Activated naive CD4-positive, alpha-beta T cell treated with anti-CD3 and anti-CD28 coated beads, Interleukin-2, amount 50 U/mL, for 72 hours (primary cell): ENCODE measurements around the gene TNIP1. TPM values are rescaled to one million over a fixed set of nuclear protein-coding genes. Genes with fewer than 3 reads are reported as not detected.

ENCODE experiments used
- ATAC-seq, 2 donors: fragments of 150-1000 bp; cut with Tn5 transposase; 2 replicates each; pipeline ENCODE4 v1.10.0; 2021; ENCODE audit warnings: mild to moderate bottlenecking in 2 of 2, moderate library complexity in 2 of 2
- DNase-seq, 2 donors: peaks; one replicate each; pipeline ENCODE4 v3.0.0; 2021 to 2022; ENCODE audit warnings: low spot score in 2 of 2
- H3K27ac Mint-ChIP-seq, 2 donors: one replicate each; pipeline ENCODE4 v1.8.0; 2022; ENCODE audit warnings: mild to moderate bottlenecking in 2 of 2, mixed read lengths in 2 of 2
- H3K36me3 Mint-ChIP-seq, 2 donors: one replicate each; pipeline ENCODE4 v1.8.0; 2022; ENCODE audit warnings: mixed read lengths in 2 of 2
- H3K9me3 Mint-ChIP-seq, 2 donors: one replicate each; pipeline ENCODE4 v1.8.0; 2022; ENCODE audit warnings: mixed read lengths in 2 of 2
- total RNA-seq, 2 donors: library from RNA; stranded (reverse); gene quantifications; one replicate each; pipeline ENCODE4 v1.2.3, GENCODE V29; 2022

Gene TNIP1
- total RNA-seq, 2 donors from 2014 or later = 221 to 276 TPM

DNA sequence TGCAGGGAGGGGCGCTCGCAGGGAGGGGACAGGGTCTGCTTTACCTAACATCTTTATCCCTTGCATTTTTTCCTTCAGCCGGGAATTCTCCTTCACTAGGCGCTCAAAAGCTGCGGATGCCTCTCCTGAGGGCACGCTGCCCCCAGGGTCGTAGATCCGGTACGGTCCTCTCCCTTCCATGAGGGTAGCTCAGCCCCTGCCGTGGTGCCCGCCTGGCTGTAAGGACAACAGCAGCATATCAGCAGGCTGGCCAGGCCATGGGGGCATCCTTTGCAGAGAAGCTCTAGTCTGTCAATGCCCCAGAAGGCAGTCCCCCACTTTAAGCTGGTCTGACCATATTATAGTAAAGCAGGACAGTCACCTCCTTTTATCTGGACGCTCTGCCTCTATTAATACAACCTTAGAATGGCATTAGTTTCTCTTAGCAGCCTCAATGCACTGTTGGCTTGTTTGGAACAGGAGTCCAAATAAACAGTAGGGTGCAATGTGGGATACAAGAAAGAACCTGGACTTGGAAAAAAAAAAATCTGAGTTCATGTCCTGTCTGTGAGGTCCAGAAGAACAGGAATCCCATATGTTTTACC lies 15.8 kb downstream of the TNIP1 start:
- Mint-ChIP-seq H3K36me3 (peaks cover 16 to 33% of the 10 kb centered on the region in 2 donors), H3K9me3 (no peaks in the 10 kb centered on the region), H3K27ac (peak overlapping the region; percentile 32 to 71)
- DNase-seq (no peak), ATAC-seq (no peak)

GRCh38 chr5:151063142-151063989 lies 17.5 kb downstream of the TNIP1 start:
- Mint-ChIP-seq H3K27ac (peak overlapping the region; percentile 45 to 71), H3K9me3 (no peaks in the 10 kb centered on the region), H3K36me3 (peaks cover 28 to 48% of the 10 kb centered on the region in 2 donors)
- DNase-seq = no peak
- no peak for ATAC-seq

GRCh38 chr5:151062405-151063141 lies 18.3 kb downstream of the TNIP1 start:
- H3K9me3 Mint-ChIP-seq = no peaks in the 10 kb centered on the region
- DNase-seq = no peak
- no peak for ATAC-seq
- peaks cover 23 to 44% of the 10 kb centered on the region in 2 donors for H3K36me3 Mint-ChIP-seq
- H3K27ac Mint-ChIP-seq = peak overlapping the region in 1 of 2 donors; percentile 71

DNA sequence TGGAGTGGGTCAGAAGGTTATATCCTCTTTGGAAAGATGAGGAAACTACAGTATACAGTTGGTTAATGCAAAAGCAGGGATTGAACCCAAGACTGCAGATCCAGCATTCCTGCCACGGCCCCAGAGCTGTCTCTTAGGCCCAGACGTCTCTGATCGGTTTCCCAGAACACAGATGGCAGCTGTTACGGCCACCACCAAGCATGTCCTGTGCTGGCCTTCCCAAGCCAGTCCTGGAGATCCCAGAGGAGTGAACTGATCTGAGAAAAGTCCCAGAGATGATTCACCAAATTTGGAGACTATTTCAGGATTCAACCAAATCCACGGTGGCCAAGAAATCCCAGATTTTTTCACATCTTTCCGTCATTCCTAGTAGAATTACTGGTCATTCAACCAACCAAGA lies 20.1 kb downstream of the TNIP1 start:
- peaks cover 26 to 51% of the 10 kb centered on the region in 2 donors for H3K36me3 Mint-ChIP-seq
- H3K9me3 Mint-ChIP-seq = no peaks in the 10 kb centered on the region
- no peak for ATAC-seq
- peak overlapping the region; percentile 81 to 85 for H3K27ac Mint-ChIP-seq
- DNase-seq = no peak

DNA sequence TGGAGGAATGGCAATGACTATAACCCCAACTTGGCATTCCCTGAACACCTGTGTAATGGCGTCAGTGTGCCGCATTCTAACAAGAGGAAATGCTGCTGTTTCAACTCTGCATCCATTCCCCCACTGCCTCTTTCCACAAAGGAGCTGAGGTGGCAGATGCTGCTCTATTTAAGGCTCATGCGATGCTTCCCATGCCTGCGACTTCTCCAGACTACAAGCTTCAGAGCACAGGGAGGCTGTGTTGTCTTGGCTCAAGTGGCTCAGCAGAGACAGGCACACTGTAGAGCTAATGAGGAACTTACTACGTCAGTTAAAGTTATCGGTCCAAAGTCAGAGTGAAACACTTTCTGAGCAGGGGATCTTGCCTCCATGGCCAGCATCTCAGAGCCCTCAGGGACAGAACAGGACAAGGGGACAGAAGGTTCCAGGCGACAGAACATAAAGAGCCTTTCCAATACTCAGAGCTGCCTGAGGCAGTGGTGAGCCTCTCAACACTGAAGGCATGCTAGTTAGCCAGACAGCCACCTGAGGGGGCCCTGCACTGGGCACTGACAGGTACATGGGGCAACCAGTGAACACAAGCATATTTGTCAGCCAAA lies 21.8 kb downstream of the TNIP1 start:
- DNase-seq = no peak
- ATAC-seq = no peak
- Mint-ChIP-seq H3K9me3 (no peaks in the 10 kb centered on the region), H3K36me3 (peaks cover 26 to 59% of the 10 kb centered on the region in 2 donors), H3K27ac (peak overlapping the region; percentile 81 to 91)

GRCh38 chr5:151058301-151058700 lies 22.5 kb downstream of the TNIP1 start:
- Mint-ChIP-seq H3K9me3 (no peaks in the 10 kb centered on the region), H3K27ac (no peak overlapping the region), H3K36me3 (peaks cover 26 to 59% of the 10 kb centered on the region in 2 donors)
- DNase-seq (no peak), ATAC-seq (no peak)

DNA sequence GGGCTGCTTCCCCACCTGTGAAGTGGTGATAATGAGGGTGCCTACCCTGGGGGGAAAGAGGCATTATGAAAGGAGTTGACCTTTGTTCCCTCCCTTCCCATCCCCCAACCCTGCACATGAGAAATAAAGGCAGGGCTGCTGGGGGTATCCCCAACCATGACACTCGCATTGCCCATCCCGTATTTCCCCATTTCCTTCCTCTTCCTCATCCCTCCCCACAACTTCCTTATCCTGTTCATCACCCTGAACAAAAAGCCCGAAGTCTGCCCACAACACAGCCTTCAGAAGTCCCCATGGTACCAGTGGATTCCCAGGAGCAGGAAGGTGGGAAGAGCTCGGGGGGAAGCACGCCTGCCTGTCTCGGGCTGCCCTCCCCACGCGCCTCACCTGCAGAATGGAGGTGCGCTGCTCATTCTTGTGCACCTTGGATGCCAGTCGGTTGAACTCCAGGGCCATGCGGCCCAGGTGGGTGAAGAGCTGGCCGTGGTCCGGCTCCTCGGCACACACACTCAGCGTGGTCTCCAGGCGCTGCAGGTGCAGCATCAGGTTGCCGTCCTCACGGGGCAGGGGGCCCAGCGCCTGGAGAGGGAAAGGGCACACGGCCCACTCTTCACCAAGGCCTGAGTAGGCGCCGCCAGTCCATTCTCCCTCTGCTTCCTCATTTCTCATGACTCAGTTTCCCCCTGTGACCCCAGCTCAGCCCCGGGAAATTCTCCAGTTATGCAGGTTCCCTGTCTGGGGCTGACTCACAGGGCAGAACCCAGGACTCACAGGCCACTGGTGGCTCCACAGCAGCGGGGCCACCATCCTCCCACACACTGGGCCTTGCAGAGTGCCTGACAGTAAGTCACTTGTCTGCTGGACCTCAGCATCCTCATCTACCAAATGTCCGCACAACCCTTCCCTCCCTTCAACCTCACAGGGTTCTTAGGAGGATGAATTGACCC lies 24.2 kb downstream of the TNIP1 start:
- peak overlapping the region; percentile 72 to 73 for H3K27ac Mint-ChIP-seq
- no peak for ATAC-seq

DNA sequence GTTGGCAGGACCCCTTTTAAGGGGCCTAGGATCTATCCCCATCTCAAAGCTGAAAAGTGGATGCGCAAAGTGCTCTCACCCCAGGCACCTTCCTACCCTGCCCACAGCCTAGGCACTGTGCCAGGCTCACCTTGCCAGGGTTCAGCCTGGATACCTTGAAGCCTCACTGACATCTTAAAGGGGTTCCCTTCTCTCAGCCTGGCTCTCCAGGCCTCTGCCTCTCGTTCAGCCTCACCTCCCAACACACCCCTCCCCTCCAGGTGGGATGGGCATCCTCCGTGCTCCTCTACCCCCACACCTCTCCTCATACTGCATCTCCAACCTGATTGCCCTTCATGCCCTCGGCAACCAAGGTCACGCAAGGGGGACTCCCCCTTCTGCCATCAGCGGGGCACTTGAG lies 25.5 kb downstream of the TNIP1 start:
- peaks cover 22 to 41% of the 10 kb centered on the region in 2 donors for H3K36me3 Mint-ChIP-seq
- no peak for DNase-seq
- H3K9me3 Mint-ChIP-seq = no peaks in the 10 kb centered on the region
- peak overlapping the region; percentile 9 to 47 for H3K27ac Mint-ChIP-seq
- ATAC-seq = no peak

More for the DNA sequence above, 24.2 kb downstream of the TNIP1 start:
- H3K36me3 Mint-ChIP-seq = peaks cover 26 to 54% of the 10 kb centered on the region in 2 donors
- no peaks in the 10 kb centered on the region for H3K9me3 Mint-ChIP-seq
- no peak for DNase-seq

DNA sequence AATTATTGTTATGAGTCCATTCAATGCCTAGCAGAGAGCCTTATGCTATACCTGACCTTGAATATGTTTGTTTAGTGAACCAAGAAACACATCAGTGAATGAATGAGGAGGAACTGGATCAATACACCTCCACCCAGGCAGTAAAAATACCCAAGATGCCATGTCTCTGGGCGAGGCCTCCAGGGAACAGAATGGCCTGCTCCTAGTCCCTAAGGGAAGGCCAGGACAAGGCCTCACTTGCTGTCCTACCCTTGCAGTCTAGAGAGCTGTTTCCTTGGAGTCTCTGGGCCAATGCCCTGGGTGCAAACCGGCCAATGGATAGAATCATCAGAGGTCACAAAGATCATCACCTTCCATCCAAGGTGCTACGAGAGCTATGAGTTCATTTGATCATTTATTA lies 26.1 kb downstream of the TNIP1 start:
- DNase-seq (no peak), ATAC-seq (no peak)
- H3K27ac Mint-ChIP-seq = peak overlapping the region; percentile 78 to 83
- H3K36me3 Mint-ChIP-seq = peaks cover 20 to 36% of the 10 kb centered on the region in 2 donors
- H3K9me3 Mint-ChIP-seq = no peaks in the 10 kb centered on the region

DNA sequence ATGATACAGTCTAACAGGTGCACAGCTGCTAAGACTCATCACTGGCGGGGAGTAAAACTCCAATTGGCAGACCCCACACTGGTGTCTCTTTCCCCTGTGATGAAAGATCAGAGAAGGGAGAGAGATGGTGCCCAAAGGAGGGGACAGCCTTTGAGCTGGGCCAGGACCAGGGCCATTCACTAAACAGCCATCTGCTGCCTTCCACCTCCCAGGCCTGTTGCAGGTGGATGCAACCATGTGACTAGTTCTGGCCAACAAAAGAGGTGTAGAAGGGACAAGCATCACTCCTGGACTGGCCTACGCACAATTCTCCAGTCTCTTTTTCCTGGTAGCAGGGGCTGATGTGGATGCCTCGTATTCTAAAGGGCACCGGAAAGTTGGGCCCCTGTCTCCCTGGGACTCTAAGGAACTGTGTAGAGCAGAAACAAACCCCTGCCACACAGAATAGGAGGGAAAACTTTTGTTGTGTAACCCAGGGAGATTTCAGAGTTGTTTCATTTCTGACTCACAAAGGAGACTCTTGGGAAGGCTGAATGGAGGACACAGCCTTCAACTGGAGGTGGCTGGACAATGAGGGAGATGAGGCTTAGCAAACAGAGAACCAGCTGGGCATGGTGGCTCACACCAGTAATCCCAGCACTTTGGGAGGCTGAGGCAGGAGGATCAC lies 26.9 kb downstream of the TNIP1 start:
- ATAC-seq (no peak), DNase-seq (no peak)
- Mint-ChIP-seq H3K9me3 (no peaks in the 10 kb centered on the region), H3K36me3 (peaks cover 12 to 28% of the 10 kb centered on the region in 2 donors), H3K27ac (peak overlapping the region; percentile 78 to 85)

GRCh38 chr5:151052836-151053235 lies 28.0 kb downstream of the TNIP1 start:
- Mint-ChIP-seq H3K9me3 (no peaks in the 10 kb centered on the region), H3K27ac (peak overlapping the region; percentile 78 to 81), H3K36me3 (peaks cover 16 to 30% of the 10 kb centered on the region in 2 donors)
- DNase-seq (no peak), ATAC-seq (no peak)

GRCh38 chr5:151051931-151052608 lies 28.8 kb downstream of the TNIP1 start:
- H3K36me3 Mint-ChIP-seq = peaks cover 14 to 29% of the 10 kb centered on the region in 2 donors
- ATAC-seq (peak; percentile 13 to 31), DNase-seq (no peak)
- H3K27ac Mint-ChIP-seq = peak overlapping the region; percentile 78 to 81
- no peaks in the 10 kb centered on the region for H3K9me3 Mint-ChIP-seq

GRCh38 chr5:151051066-151051930 lies 29.5 kb downstream of the TNIP1 start:
- Mint-ChIP-seq H3K27ac (peak overlapping the region; percentile 78 to 81), H3K36me3 (peaks cover 7 to 23% of the 10 kb centered on the region in 2 donors), H3K9me3 (no peaks in the 10 kb centered on the region)
- peak in 1 of 2 donors; percentile 61 for DNase-seq
- ATAC-seq = peak; percentile 73 to 76

GRCh38 chr5:151048526-151048925 lies 32.3 kb downstream of the TNIP1 start:
- no peaks in the 10 kb centered on the region for H3K9me3 Mint-ChIP-seq
- no peak for ATAC-seq
- H3K27ac Mint-ChIP-seq = no peak overlapping the region
- H3K36me3 Mint-ChIP-seq = peaks cover 11 to 28% of the 10 kb centered on the region in 2 donors
- no peak for DNase-seq
